ENCODE data around the gene RANBP1.
A peak's percentile ranks its signal among the peaks of the same experiment; 100 is the strongest.

Gene RANBP1

DNA sequence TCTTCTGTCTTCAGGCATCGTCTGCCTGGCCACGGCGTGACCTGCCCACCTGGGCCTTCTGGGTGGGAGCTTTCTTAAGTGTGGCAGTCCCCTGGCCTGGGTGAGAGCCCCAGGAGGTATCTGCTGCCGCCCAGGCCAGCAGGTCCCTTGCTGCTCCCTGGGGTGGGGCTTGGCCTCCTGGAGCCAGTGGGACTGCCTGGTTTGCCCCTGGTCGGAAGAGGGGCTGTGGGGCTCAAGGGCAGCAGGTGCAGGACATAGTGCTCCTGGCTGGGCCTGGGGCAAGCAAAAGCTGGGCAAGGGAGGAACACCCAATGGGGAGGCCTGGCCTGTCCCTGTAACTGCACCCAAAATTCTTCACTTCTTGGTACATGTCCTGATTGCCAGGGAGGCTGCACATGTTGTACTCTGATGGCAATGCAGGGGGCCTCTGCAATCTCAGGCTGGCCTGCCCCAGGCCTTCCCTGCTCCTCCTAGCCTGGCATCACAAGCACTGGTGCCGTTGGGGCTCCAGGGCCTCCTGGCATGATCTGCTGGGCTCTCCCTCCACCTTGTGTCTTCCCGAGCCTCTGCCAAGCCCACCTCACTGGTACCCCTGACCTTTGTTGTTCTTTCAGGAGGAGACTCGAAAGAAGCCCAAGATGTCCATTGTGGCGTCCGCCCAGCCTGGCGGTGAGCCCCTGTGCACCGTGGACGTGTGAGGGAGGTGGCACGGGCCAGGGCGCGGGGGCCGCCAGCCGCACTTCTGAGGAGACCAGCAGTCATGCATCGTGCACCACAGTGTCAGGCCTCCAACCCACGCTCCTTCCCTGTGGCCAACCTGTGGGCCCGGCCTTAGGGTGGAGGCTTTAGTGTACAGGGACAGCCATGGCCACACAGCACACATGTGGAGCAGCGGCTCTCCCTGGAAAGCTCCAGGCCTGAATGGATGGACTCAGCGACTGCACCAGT lies 6.2 kb upstream of the RANBP1 start:
- DNase-seq: no peak

DNA sequence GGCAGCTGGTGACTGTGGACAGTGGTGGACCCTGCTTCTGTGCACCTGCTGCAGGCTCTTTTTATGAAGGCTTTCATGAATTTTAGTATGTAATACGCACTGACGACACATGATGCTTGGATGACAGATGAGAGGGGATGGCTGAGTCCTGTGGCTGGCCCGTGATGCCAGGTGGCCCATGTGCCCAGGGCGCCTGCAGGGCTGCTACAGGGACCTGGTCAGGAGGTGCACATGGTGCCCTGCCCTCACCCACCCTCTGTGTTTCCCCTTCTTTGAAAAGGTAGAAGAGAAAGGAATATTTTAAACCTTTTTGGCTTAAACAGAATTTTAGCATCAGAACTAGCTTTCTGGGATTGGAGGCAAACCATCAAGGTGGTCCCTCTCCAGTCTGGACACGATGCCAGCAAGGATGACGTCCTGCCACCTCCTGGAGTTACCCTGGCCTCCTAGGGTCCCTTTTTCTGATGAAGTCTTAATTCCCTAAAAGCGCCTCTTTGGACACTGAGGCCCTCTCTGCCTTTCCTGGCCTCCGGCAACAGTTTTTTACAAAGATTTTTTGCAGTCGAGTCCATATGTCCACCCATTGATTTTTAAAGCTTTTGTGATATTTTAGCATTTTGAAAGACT lies 5.4 kb upstream of the RANBP1 start:
- no peak for DNase-seq

DNA sequence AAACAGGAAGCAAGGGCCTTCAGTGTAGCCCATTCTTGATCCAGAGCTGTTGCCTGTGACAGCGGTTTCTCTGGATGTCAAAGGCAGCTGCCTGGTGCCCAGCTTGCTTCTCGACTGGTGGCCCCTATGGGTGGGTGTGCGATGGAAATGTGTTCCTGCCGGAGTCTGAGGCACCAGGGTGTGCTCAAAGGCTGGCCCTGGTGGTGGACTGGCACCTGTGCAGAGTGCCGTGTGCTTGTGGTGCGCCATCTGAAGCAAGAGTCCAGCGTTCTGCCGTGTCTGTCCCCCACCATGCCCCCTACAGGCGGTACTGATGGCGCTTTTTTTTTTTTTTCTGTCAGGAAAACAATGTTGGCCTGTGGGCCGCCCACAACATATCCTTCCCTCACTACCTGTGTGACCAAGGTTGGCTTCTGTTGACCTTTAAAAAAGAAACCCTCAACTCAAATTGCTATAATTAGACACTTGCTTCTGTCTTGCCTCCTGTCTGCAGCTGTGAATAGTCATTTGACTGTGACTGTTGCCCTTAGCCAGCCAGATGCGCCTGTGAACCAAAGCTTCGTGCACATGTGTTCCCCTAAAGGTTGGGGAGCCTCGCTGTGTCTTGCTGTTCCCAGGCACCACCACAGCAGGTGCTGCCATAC lies 4.7 kb upstream of the RANBP1 start:
- DNase-seq: no peak

DNA sequence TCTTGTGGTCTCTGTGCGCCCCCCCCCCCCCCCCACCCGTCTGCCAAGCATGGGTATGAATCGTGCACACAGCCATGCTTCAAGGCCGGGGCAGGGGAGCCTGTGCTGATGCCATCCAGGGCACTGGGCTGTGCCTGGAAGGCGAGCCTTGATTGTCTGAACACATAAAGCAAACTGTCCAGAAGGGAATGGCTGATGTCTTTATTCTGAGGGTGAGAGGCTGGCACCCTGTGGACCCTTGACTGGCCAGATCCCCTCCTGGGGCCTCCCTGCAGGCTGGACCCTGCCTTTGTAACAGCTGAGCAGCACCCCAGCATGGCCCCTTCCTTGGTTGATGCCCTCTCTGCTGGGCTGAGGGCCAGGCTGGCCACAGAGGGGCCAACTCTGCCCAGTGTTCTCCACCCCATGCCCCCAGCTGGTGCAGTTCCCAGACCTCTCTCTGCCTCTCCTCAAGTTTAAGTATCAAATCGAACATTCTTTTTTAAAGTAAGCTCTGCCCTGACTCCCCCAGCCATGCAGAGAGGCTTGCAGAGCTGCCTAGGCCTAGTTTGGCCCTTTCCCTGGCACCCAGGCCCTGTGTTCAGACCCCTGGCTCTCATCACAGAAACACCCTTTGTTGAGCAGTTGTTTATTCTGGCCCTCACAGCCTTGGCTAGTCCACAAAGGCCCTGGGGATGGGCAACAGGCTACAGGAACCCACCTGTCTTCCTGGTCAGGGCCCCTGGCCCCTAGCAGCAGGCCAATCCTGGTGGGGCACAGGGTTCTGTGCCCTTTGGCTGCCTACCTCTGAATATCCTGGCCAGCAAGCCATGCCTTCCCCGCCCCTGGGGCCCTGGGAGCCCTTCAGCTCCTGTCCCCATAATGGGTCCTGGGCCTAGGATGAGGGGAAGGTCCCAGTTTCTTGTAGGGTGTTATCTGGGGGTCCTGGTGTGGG lies 3.9 kb upstream of the RANBP1 start:
- DNase-seq: no peak

DNA sequence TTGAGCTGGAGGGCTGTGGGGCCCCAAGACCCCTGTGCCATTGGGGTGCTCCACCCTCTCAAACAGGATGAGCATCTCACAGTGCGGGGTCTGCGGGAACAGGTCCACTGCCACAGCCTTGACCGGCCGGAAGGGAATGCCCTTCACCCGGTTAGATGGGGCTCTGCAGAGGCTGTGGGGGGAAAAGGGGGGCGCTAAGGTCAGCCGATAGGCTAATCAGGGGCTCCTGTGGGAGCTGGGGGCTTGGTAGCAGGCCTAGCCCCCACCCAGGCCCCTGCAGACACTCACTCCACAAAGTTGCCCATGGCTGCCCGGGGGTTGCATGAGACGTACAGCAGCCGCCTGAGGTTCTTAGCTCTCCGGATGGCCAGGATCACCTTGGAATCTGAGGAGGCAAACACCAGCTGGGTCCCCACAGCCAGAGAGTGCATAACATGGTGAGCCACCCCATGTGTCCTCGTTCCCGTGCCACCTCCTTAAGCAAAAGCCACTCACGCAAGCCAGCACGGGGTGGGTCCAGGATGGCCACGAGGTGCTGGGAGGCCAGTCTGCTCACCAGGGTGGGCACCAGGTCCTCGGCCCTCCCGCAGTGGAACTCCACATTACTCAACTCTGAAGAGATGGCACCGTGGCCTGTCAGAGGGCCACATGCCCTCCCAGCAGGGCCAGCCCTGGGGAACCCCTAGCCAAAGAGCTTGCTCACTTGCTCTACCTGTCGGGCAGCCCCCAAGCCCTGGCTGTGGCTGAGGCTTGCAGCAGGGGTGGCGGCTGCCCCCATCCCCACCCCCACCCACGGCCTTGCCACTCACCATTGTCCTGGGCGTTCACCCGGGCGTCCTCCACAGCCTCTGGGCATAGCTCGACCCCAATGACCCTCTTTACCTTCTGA lies 3.0 kb upstream of the RANBP1 start:
- DNase-seq: no peak

DNA sequence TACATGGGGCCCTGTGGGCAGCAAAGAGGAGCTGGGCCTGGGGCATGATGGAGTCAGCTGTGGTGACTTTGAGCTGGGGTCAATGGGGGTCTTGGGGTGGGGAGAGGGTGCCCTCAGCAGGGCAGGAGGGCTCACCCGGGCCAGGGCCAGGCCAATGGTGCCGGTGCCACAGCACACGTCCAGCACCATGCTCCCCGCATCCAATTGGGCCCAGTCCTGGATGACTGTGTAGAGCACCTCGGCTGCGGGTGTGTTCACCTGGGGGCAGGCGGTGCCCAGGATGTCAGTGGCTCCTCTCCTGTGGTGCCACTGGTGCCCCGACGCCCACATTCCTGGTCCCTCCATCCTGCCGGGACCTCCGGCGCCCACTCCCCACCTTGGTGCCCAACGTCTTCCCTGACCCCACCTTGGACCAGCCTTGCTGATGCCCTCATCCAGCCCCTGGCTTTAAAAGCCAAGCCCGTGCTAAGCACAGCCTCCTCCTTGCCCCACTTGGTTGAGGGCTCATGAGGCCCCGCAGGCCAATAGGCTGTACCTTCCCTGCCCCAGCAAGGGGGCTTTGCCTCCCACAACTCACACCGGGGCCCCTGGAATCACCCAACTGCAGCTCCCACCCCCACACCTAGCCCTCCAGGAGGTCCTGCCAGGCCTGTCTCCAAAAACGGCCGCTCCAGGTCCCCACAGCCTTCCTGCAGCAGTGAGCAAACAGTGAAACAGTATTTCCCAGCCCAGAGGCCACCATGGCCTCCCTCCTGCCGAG lies 2.2 kb upstream of the RANBP1 start:
- DNase-seq: no peak

DNA sequence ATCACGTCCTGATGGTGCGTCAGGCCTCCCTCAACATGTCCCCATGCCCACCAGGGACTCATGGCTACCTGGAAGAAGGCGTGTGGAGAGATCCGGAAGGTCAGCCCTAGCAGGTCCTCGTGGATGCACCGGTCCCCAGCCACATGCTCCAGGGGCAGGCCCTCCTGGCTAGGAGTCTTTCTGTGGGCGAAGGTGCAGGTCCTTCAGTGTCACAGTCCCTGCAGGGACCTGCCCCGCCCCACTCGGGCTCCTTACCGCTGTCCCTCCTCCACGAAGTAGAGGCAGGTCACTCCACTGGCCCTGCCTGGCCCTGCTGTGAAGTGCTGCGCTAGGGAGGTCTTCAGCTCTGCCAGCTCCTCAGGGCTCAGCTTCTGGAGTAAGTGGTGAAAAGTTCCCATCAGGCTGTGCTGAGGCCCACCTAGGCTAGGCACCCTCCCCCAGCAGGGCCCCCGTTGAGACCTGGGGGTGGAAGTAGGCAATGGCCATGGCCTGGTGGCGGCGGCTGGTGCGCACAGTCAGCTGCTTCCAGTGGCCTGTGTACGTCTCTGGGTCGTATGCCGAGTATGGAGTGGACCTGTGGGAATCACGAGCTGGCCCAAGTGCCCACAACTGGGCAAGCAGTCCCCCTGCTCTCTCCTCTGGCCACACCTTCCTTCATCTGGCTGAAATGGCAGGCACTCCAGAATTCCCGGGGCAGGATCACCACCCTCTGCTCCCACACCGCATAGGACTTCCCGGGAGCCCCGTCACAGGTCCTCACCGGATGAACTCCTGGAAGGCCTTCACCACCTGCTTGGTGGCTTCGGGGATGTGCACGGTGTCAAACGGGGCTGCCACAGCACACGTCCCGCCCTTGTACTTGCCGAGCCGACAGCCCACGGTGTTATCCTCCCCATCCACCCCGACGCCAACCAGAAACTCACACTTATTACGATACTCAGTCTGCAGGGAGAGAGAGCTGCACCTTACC lies 1.1 kb upstream of the RANBP1 start:
- no peak for DNase-seq

DNA sequence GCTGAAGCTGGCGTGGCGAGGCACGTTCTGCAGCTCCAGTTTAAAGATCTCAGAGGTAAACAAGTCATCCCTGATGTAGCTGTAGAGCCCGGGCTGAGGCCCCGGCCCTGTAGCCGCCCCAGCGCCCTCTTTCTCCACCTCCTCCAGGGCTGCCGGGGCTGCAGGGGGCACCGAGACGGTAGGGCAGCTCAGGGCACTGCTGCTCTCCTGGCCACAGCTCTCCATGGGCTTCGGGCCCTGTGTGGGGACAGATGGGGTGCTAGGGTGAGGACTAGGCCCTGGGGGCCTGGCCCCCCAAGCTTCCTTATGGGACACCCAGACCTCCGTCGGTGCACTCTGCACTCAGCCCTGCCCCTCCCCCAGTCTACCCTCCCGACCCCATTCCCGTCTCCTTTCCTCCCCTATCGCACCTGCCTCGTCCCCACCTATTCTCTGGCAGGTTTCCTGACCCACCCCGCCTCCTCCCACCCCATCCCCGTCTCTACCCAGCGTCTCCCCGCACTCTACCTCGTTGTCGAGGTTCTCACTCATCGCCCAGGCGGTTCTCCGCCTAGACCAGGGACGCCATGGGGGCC lies 559 bp downstream of the RANBP1 start:
- DNase-seq: no peak

DNA sequence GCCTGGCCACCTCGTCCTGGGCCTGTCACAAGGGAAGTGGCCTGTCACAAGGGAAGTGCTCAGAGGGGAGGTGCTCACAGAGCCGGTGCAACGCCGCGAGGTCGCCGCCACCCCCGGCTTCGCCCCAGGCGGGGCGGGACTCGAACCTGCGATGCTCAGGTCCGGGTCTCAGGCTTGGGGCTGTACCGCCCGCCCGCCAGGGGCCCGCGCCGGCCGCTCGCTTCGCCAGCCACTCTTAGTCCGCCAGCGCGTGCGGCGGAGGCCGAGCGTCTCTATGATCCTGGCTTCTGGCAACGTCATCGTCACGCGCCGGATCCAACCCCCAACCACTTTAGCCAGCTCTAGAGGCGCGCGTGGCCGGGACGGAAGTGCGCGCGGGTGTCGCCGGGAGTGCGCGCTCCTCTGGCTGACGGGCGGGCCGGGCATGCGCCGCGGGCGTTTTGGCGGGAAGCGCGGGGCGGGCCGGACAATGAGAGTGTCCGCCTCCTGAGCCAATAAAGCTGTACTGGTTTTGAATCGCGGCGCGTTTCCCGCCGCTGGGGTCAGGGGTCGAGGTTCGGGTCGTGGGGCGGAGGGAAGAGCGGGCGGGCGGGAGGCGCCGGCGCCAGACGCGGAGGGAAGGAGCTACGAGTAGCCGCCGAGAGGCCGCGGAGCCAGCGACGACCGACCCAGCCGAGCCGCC lies 1.2 kb downstream of the RANBP1 start, which contains the start of gene TRMT2A:
Gene TRMT2A (minus strand): TSS at position 276 of the 682 bp plus-strand sequence. CDS start 320 bp downstream, outside the sequence.
- peak; percentile 90 to 95 for DNase-seq

DNA sequence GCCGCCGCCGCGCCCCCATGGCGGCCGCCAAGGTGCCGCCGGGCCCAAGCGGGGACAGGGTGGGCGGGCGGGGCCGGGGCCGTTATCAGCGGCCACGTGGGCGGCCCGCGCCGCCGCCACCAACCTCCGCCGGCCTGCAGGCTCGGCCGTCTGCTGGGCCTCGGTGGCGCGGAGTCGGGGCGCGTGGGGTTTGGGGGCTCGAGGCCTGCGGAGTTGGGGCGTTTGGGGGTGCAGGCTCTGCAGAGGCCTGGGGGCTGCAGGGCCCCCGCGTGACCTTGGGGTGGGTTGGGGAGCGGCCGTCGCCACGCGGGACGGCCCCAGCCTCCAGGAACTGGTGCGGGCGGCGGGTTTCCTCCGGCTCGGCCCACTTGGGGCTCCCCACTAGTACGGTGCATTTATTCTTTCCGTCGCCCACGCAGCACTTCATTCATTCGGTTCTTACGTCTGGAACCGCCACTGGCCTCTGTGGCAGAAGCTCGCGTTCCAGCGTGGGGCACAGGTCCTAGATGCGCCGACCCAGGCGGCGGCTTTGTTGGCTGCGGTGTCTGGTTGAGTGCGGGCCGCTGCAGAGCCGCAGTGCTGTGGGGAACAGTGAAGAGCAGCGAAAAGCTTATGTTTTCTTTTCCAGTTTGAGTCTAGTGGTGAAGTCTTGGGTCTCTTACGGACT lies 1.9 kb downstream of the RANBP1 start:
- no peak for DNase-seq

DNA sequence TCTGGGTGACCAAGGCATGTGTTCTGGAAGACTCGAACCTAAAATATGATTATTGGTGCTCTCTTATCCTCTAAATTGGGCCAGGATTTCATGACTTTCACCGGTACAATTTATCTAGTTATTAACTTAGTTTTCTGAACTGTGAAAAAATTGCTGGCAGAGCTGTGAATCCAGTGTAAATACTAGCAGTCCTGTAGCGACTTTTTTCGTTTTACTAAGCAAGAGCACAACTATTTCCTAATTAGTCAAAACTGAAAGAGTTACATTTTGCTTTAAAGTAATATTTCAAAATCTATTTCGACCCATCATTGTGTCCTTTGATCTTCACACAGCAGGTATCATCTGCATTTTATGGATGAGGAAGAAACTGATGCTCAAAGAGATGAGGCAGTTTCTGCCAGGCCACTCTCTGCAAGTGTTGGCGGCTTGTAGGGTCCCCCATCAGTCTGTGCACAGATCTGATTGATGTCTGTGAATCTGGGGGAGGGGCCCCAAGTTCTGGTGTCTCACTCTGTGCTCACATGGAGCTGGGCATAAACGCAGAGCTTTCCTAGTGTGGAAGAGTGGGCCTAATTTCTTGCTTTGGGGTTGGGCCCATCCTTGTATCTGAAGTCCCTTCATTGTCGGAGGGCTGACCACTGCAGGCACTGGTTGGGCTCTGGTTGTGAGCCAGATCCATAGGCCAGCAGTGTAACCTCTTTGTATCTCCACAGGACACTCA lies 2.6 kb downstream of the RANBP1 start:
- no peak for DNase-seq

DNA sequence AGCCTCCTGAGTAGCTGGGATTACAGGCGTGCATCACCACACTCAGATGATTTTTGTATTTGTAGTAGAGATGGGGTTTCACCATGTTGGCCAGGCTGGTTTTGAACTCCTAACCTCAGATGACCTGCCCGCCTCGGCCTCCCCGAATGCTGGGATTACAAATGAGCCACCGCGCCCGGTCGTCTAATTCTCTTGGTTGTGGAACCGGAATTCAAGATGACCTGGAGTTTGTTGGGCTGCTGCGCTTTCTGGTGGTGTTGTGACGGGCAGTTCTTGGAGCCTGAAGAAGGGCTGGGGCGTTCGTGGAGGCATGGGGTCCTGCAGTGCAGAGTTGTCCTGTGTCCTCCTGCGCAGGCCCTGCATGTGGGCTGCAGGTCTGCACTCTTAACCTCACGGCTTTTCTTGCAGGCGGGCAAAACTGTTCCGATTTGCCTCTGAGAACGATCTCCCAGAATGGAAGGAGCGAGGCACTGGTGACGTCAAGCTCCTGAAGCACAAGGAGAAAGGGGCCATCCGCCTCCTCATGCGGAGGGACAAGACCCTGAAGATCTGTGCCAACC lies 6.0 kb downstream of the RANBP1 start:
- DNase-seq: no peak

DNA sequence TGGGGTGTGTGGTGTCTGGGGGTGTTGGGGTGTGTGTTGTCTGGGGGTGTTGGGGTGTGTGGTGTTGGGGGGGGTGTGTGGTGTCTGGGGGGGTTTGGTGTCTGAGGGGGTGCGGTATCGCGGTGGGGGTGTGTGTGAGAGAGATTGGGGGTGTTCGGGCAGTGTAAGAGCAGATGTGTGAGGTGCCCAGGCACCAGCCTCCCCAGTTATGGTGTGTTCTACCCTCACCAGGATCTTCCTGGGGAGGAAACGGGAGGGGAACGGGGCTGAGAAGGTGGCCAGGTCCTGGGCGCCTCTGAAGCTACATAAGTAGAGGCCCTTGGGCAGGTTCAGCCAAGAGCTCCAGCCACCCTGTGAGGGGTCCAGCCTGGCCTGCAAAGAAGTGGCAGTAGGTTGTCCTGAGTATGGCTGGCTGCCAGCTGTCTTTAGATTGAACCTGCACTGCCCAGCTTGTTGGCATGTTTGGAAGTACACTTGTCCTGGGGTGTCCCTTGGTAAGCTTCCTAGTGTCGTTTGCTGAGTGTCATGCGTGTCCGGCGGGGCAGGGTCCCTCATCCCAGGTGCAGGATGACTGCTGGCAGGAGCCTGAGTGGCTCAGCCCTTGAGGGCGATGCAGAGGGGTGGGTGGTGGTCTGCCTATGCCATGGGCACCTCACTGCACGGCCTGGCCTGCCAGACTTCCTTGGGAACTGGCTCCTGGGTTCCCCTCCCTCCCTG lies 7.6 kb downstream of the RANBP1 start:
- DNase-seq: no peak

DNA sequence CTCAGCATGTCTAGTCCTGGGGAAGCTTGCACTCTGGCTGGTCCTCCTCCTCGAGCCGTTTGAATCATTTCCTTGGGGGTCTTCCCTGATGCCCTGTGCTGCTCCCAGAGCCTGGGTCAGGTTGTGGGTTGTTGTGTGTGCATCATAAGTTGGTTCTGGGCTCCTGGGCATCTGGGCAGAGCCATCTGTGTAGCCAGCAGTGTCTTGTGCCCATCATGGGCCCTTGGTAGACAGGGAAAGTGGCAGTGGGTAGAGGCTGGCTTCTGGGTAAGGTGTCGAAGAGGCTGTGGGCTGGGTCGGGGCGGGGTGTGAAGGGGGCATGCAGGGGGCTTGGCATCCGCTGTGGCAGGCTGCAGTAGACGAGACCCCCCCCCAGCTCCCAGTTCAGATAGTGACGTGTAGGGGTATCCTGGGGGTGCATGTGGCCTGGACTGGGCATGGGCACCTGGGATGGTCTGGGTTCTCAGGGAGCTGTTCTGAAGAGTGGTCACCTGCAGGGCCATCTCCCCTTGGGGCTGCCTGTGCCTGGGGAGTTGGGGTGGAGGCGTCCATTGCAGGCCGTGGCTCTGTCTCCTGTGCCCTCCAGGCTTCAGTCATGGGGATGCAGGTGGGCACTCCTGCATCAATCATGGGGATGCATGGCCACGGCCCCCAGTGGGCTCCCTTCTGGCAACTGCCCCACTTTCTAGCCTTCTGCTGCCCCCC lies 8.3 kb downstream of the RANBP1 start:
- DNase-seq: no peak

All from hippocampal formation (tissue), 2 donors.